RWPE2 (cell line): ENCODE results near the gene TIMM29.

Source experiments
- ATAC-seq: fragments of 200-7000 bp; cut with Tn5 transposase; 3 replicates; pipeline ENCODE4 v1.9.1; 2021; ENCODE audit warnings: low read depth
- DNase-seq: peaks from one replicate; pipeline ENCODE4 v3.0.0-alpha.2; 2020; ENCODE audit warnings: low spot score
- H3K27ac ChIP-seq: fragments of 450-650 bp; 2 replicates; pipeline ENCODE4 v1.5.1; 2017; ENCODE audit warnings: mild to moderate bottlenecking; ENCODE audit not compliant: poor library complexity, severe bottlenecking
- H3K27me3 ChIP-seq: fragments of 250-450 bp; sonication (Bioruptor Pico); 2 replicates; pipeline ENCODE4 v1.5.1; 2021; ENCODE audit warnings: mild to moderate bottlenecking, moderate library complexity; ENCODE audit not compliant: insufficient read depth, poor library complexity, severe bottlenecking
- H3K36me3 ChIP-seq: fragments of 250-450 bp; sonication (Bioruptor Pico); 2 replicates; pipeline ENCODE4 v1.5.1; 2020; ENCODE audit warnings: low read depth, mild to moderate bottlenecking, moderate library complexity
- H3K4me1 ChIP-seq: fragments of 250-450 bp; sonication (Bioruptor Pico); 2 replicates; pipeline ENCODE4 v1.5.1; 2021; ENCODE audit warnings: mild to moderate bottlenecking, moderate library complexity; ENCODE audit not compliant: insufficient read depth, poor library complexity, severe bottlenecking
- H3K4me3 ChIP-seq: fragments of 250-450 bp; sonication (Bioruptor Pico); 2 replicates; pipeline ENCODE4 v1.5.1; 2021; ENCODE audit warnings: mild to moderate bottlenecking, moderate library complexity; ENCODE audit not compliant: severe bottlenecking
- H3K9me3 ChIP-seq: fragments of 250-450 bp; sonication (Bioruptor Pico); 2 replicates; pipeline ENCODE4 v1.5.1; 2021; ENCODE audit warnings: mild to moderate bottlenecking, moderate library complexity; ENCODE audit not compliant: severe bottlenecking
- TF ChIP-seq, protein P1 (sequence below): fragments of 450-650 bp; IDR thresholded peaks from one replicate; pipeline ENCODE4 v1.5.1; 2017; ENCODE audit warnings: mild to moderate bottlenecking, moderate library complexity; ENCODE audit not compliant: poor library complexity, severe bottlenecking

TIMM29 gene

DNA sequence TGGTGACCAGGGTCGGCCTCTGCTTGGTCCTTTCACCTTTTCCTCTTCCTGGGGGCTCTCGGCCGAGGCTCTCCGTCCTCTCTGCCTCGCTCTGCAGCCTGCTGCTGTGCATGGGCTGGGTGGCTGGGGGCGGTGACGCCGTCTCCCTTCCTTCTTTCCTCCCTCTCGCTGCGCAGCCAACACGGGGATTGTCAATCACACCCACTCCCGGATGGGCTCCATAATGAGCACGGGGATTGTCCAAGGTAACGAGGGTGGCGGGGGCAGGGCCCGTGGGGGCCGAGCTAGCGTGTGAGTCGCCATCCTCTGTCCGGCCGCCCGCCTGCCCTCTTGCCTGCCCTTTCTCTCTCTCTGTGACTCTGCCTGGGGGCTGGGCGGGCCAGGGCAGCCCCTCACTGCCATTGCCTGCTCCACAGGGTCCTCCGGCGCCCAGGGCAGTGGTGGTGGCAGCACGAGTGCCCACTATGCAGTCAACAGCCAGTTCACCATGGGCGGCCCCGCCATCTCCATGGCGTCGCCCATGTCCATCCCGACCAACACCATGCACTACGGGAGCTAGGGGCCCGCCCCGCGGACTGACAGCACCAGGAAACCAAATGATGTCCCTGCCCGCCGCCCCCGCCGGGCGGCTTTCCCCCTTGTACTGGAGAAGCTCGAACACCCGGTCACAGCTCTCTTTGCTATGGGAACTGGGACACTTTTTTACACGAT lies 7.3 kb upstream of the TIMM29 start:
- no peaks in the 10 kb centered on the region for H3K4me1 ChIP-seq
- H3K27me3 ChIP-seq: no peaks in the 10 kb centered on the region
- no peak overlapping the region for H3K4me3 ChIP-seq
- ATAC-seq: 0 out of 3 replicates have a peak, but pooled peaks have one; percentile 2
- no peak overlapping the region for H3K27ac ChIP-seq
- no peaks in the 10 kb centered on the region for H3K9me3 ChIP-seq
- H3K36me3 ChIP-seq: peaks cover 50% of the 10 kb centered on the region
- TF ChIP-seq, protein P1, sequence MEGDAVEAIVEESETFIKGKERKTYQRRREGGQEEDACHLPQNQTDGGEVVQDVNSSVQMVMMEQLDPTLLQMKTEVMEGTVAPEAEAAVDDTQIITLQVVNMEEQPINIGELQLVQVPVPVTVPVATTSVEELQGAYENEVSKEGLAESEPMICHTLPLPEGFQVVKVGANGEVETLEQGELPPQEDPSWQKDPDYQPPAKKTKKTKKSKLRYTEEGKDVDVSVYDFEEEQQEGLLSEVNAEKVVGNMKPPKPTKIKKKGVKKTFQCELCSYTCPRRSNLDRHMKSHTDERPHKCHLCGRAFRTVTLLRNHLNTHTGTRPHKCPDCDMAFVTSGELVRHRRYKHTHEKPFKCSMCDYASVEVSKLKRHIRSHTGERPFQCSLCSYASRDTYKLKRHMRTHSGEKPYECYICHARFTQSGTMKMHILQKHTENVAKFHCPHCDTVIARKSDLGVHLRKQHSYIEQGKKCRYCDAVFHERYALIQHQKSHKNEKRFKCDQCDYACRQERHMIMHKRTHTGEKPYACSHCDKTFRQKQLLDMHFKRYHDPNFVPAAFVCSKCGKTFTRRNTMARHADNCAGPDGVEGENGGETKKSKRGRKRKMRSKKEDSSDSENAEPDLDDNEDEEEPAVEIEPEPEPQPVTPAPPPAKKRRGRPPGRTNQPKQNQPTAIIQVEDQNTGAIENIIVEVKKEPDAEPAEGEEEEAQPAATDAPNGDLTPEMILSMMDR: no peak
- DNase-seq: peak; percentile 65

DNA sequence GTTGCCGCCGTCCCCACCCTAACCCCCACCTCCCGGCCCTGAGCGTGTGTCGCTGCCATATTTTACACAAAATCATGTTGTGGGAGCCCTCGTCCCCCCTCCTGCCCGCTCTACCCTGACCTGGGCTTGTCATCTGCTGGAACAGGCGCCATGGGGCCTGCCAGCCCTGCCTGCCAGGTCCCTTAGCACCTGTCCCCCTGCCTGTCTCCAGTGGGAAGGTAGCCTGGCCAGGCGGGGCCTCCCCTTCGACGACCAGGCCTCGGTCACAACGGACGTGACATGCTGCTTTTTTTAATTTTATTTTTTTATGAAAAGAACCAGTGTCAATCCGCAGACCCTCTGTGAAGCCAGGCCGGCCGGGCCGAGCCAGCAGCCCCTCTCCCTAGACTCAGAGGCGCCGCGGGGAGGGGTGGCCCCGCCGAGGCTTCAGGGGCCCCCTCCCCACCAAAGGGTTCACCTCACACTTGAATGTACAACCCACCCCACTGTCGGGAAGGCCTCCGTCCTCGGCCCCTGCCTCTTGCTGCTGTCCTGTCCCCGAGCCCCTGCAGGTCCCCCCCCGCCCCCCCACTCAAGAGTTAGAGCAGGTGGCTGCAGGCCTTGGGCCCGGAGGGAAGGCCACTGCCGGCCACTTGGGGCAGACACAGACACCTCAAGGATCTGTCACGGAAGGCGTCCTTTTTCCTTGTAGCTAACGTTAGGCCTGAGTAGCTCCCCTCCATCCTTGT lies 6.5 kb upstream of the TIMM29 start:
- H3K9me3 ChIP-seq: no peaks in the 10 kb centered on the region
- TF ChIP-seq, protein P1: no peak
- no peaks in the 10 kb centered on the region for H3K4me1 ChIP-seq
- no peak for DNase-seq
- H3K27ac ChIP-seq: no peak overlapping the region
- H3K4me3 ChIP-seq: no peak overlapping the region
- ATAC-seq: no peak
- no peaks in the 10 kb centered on the region for H3K27me3 ChIP-seq
- H3K36me3 ChIP-seq: peaks cover 43% of the 10 kb centered on the region

DNA sequence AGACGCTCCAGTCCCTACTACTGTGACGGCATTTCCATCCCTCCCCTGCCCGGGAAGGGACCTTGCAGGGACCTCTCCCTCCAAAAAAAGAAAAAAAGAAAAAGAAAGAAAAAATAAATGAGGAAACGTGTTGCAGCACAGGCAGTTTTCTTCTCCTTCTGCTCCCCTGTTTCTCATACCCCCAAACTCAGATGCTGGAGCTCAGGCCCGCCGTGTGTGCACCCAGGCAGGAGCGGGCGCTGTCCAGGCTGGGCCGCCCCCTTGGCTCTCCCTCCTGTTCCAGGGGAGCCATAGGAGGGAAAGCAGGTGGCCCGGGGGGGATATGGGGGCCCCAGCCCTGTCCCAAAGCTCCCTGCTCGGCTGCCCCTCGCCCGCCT lies 6.0 kb upstream of the TIMM29 start:
- Histone ChIP-seq H3K27ac (no peak overlapping the region), H3K9me3 (no peaks in the 10 kb centered on the region), H3K27me3 (no peaks in the 10 kb centered on the region), H3K4me1 (no peaks in the 10 kb centered on the region), H3K36me3 (peaks cover 43% of the 10 kb centered on the region), H3K4me3 (no peak overlapping the region)
- TF ChIP-seq, protein P1: no peak
- DNase-seq: no peak
- no peak for ATAC-seq

DNA sequence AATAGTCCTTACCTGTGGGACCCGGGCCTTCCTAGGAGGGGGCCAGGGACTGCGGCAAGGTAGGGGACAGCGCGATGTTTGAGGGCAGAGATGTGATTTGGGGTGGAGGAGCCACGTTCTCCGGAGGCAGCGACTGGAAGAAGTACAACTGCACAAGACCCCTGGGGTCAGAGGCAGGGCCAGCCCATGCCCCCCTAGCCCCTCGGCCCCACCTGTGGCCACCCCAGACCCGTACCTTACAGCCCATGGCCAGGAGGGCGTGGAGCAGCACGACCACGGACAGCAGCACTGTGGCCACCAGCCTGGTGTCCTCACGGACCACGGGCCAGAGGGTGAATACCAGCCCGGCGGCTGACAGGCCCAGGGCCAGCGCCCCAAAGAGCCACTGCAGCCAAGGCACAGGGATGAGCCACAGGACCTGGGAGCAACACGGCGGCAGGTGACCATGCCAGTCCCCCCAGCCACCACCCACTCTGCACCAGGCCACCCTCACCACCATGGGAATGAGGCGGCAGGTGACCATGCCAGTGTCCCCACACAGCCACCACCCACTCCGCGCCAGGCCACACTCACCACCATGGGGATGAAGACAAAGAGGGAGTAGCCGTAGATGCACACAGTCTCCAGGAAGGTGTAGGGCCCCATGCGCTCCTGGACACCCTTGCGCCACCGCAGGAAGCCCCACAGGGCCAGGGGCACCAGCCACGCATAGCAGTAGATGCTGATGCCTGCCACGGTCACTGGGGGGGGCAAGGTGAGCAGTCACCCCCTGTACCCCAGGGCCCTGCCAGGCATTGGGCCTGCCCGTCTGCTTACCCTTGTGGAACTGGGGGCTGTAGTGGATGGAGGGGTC lies 5.1 kb upstream of the TIMM29 start:
- TF ChIP-seq, protein P1: no peak
- no peaks in the 10 kb centered on the region for H3K27me3 ChIP-seq
- H3K9me3 ChIP-seq: no peaks in the 10 kb centered on the region
- H3K4me1 ChIP-seq: no peaks in the 10 kb centered on the region
- H3K4me3 ChIP-seq: no peak overlapping the region
- DNase-seq (peak; percentile 63), ATAC-seq (no peak)
- no peak overlapping the region for H3K27ac ChIP-seq
- peaks cover 38% of the 10 kb centered on the region for H3K36me3 ChIP-seq
